ENCODE data around the gene TMTC2.

DNA sequence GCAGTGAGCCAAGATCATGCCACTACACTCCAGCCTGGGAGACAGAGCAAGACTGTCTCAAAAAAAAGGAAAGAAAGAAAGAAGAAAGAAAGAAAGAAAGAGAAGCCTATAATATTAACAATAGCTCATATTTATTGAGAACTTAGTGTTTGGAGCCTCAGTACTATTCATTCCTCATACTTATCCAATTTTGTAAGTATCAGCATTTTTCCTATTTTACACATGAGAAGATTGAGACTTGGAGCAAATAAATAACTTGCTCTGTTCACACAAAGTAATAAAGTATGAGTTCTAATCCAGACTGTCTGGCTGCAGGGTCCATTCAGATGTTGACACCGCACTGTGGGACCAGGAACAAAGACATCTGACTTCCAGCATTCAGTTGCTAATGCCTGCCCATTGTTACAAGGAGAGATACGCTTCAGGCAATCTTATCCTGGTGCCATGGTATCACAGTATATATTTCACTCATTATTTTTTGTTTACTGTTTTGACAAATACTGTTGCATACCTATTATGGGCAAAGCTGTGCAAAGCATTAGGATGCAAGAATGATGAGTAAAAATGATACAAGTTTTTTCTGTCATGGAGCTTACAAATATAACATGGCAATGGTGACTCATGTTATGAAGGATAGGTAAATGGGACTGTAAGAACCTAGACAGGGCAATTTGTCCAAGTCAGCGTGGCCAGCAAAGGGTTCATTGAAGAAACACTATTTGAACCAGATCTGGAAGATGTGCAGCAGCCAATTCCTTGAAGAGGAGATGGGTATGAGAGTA, 21.4 kb upstream of the TMTC2 start:
- TF ChIP-seq CBX3 (IDR thresholded peaks at IDR 0.05; ENCODE audit: borderline replicate concordance, low read depth) (no peak), CEBPB (IDR thresholded peaks at IDR 0.05; ENCODE audit: borderline replicate concordance in 1 of 2, low read depth in 2 of 2, low read length in 2 of 2) (no peak), SP1 (IDR thresholded peaks at IDR 0.05; ENCODE audit: low read depth, low read length) (no peak), CBX5 (IDR thresholded peaks at IDR 0.05; ENCODE audit: low read depth) (no peak), POLR2A (IDR thresholded peaks at IDR 0.05; ENCODE audit: low read depth, low read length) (no peak), CHD4 (IDR thresholded peaks at IDR 0.05) (no peak), SIN3A (IDR thresholded peaks at IDR 0.05; ENCODE audit: low read depth, low read length) (no peak), JUNB (IDR thresholded peaks at IDR 0.05) (no peak)
- TF ChIP-seq, protein P1, sequence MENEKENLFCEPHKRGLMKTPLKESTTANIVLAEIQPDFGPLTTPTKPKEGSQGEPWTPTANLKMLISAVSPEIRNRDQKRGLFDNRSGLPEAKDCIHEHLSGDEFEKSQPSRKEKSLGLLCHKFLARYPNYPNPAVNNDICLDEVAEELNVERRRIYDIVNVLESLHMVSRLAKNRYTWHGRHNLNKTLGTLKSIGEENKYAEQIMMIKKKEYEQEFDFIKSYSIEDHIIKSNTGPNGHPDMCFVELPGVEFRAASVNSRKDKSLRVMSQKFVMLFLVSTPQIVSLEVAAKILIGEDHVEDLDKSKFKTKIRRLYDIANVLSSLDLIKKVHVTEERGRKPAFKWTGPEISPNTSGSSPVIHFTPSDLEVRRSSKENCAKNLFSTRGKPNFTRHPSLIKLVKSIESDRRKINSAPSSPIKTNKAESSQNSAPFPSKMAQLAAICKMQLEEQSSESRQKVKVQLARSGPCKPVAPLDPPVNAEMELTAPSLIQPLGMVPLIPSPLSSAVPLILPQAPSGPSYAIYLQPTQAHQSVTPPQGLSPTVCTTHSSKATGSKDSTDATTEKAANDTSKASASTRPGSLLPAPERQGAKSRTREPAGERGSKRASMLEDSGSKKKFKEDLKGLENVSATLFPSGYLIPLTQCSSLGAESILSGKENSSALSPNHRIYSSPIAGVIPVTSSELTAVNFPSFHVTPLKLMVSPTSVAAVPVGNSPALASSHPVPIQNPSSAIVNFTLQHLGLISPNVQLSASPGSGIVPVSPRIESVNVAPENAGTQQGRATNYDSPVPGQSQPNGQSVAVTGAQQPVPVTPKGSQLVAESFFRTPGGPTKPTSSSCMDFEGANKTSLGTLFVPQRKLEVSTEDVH (IDR thresholded peaks at IDR 0.05; ENCODE audit: low read depth, partially characterized antibody), result no peak
- TF ChIP-seq, protein P2, sequence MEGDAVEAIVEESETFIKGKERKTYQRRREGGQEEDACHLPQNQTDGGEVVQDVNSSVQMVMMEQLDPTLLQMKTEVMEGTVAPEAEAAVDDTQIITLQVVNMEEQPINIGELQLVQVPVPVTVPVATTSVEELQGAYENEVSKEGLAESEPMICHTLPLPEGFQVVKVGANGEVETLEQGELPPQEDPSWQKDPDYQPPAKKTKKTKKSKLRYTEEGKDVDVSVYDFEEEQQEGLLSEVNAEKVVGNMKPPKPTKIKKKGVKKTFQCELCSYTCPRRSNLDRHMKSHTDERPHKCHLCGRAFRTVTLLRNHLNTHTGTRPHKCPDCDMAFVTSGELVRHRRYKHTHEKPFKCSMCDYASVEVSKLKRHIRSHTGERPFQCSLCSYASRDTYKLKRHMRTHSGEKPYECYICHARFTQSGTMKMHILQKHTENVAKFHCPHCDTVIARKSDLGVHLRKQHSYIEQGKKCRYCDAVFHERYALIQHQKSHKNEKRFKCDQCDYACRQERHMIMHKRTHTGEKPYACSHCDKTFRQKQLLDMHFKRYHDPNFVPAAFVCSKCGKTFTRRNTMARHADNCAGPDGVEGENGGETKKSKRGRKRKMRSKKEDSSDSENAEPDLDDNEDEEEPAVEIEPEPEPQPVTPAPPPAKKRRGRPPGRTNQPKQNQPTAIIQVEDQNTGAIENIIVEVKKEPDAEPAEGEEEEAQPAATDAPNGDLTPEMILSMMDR (IDR thresholded peaks at IDR 0.05 in 2 of 3, conservative IDR thresholded peaks at IDR 0.05 in 1 of 3; ENCODE audit: control insufficient read depth in 2 of 3, extremely low read depth in 1 of 3, insufficient read depth in 1 of 3, low read depth in 3 of 3, low read length in 3 of 3), result no peak

Measured in GM12878 (cell line).